H1 (cell line): ENCODE measurements around the gene CEBPB. TPM values are rescaled to one million over a fixed set of nuclear protein-coding genes. Genes with fewer than 3 reads are reported as not detected.

Experiments
- CTCF ChIA-PET: fragments of 300-600 bp; sonication (Branson Sonifier 250); formaldehyde crosslinking; loops from one replicate; lab custom pipeline; 2021; ENCODE audit not compliant: partially characterized antibody; lab: Charles Lee
- POLR2A ChIA-PET: fragments of 300-600 bp; sonication (Branson Sonifier 250); formaldehyde crosslinking; loops from one replicate; lab custom pipeline; 2021; ENCODE audit warnings: inconsistent platforms; ENCODE audit not compliant: partially characterized antibody; lab: Charles Lee
- DNase-seq, 2 experiments: peaks; one replicate each; pipeline versions ENCODE4 v3.0.0 to v3.0.0-alpha.2; 2010 to 2022; ENCODE audit warnings: low spot score in 2 of 2, low read depth in 1 of 2, mixed read lengths in 1 of 2
- FAIRE-seq: peaks from 2 replicates; lab custom pipeline; 2011; peaks lifted over from hg19 to GRCh38; lab: Jason Lieb, UNC
- H2AFZ ChIP-seq: 2 replicates; pipeline ENCODE4 v1.8.1; 2012; ENCODE audit warnings: low read length, inconsistent platforms
- H2AK5ac ChIP-seq: 2 replicates; pipeline ENCODE4 v1.6.1; 2013; ENCODE audit warnings: low read depth, low read length
- H2BK120ac ChIP-seq: replicated peaks from 2 replicates; pipeline ENCODE3; 2013; ENCODE audit warnings: low read depth, low read length, inconsistent platforms
- H2BK12ac ChIP-seq: 2 replicates; pipeline ENCODE4 v1.6.1; 2013; ENCODE audit warnings: low read depth, low read length
- H2BK15ac ChIP-seq: 2 replicates; pipeline ENCODE4 v1.6.1; 2013; ENCODE audit warnings: low read length
- H2BK20ac ChIP-seq: 2 replicates; pipeline ENCODE4 v1.6.1; 2013; ENCODE audit warnings: low read length
- H2BK5ac ChIP-seq: 2 replicates; pipeline ENCODE4 v1.6.1; 2013; ENCODE audit warnings: low read depth, low read length
- H3K14ac ChIP-seq: 2 replicates; pipeline ENCODE4 v1.6.1; 2013; ENCODE audit warnings: inconsistent platforms; ENCODE audit not compliant: insufficient read length
- H3K18ac ChIP-seq: 2 replicates; pipeline ENCODE4 v1.6.1; 2013; ENCODE audit warnings: low read length; ENCODE audit errors: extremely low read depth
- H3K23ac ChIP-seq: 2 replicates; pipeline ENCODE4 v1.6.1; 2013; ENCODE audit warnings: inconsistent platforms; ENCODE audit not compliant: insufficient read length
- H3K23me2 ChIP-seq: 2 replicates; pipeline ENCODE4 v1.6.1; 2013; ENCODE audit warnings: low read depth, low read length
- H3K27ac ChIP-seq: 2 replicates; pipeline ENCODE4 v1.6.1; 2011; ENCODE audit warnings: low read depth, low read length, inconsistent platforms
- H3K27me3 ChIP-seq, 4 experiments: replicated peaks in 1 of 4; 1 replicate in 1 of 4; 2 replicates in 3 of 4; pipeline versions ENCODE4 v1.6.1 to v1.8.1; 2011 to 2013; ENCODE audit warnings: low read length in 3 of 4, mild to moderate bottlenecking in 3 of 4, inconsistent platforms in 2 of 4, mixed read lengths in 2 of 4, moderate library complexity in 1 of 4; ENCODE audit not compliant: control insufficient read depth in 3 of 4, insufficient read depth in 3 of 4; ENCODE audit errors: extremely low read depth in 1 of 4
- H3K36me3 ChIP-seq, 4 experiments: 2 replicates each; pipeline versions ENCODE4 v1.6.1 to v1.8.1; 2011 to 2013; ENCODE audit warnings: mild to moderate bottlenecking in 4 of 4, low read length in 3 of 4, moderate library complexity in 2 of 4, control low read depth in 1 of 4, inconsistent platforms in 1 of 4; ENCODE audit not compliant: insufficient read depth in 4 of 4, control insufficient read depth in 2 of 4
- H3K4ac ChIP-seq: replicated peaks from 2 replicates; pipeline ENCODE3; 2013; ENCODE audit warnings: low read length, low read depth, mixed read lengths, inconsistent platforms; ENCODE audit not compliant: insufficient read length
- H3K4me1 ChIP-seq, 4 experiments: replicated peaks in 1 of 4; 1 replicate in 1 of 4; 2 replicates in 3 of 4; pipeline versions ENCODE4 v1.6.1 to v1.8.1; 2011 to 2013; ENCODE audit warnings: low read length in 3 of 4, inconsistent platforms in 2 of 4, mixed read lengths in 1 of 4; ENCODE audit not compliant: insufficient read depth in 4 of 4, control insufficient read depth in 3 of 4
- H3K4me2 ChIP-seq, 2 experiments: 2 replicates each; pipeline versions ENCODE4 v1.6.1 to v1.8.1; 2011 to 2013; ENCODE audit warnings: low read depth in 2 of 2, low read length in 2 of 2, control low read depth in 1 of 2, inconsistent platforms in 1 of 2, mild to moderate bottlenecking in 1 of 2; ENCODE audit not compliant: insufficient read depth in 1 of 2
- H3K4me3 ChIP-seq, 4 experiments: fragments of 200-600, 300-600 bp in 1 of 4; sonication (generic), shearing (Covaris generic), sonication (Bioruptor Twin) in 1 of 4; 2 replicates each; pipeline versions ENCODE4 v1.5.1 to v1.8.1; 2011 to 2016; ENCODE audit warnings: low read length in 4 of 4, low read depth in 3 of 4, control low read depth in 2 of 4, inconsistent platforms in 2 of 4, mild to moderate bottlenecking in 2 of 4, mixed read lengths in 1 of 4, moderate library complexity in 1 of 4; ENCODE audit not compliant: insufficient read depth in 2 of 4; ENCODE audit errors: extremely low read depth in 1 of 4
- H3K56ac ChIP-seq: replicated peaks from 2 replicates; pipeline ENCODE3; 2013; ENCODE audit warnings: low read depth, mild to moderate bottlenecking, mixed read lengths, low read length, inconsistent platforms; ENCODE audit not compliant: insufficient read length
- H3K79me1 ChIP-seq: 2 replicates; pipeline ENCODE4 v1.6.1; 2013; ENCODE audit warnings: low read depth, low read length, control low read depth
- H3K79me2 ChIP-seq, 2 experiments: 2 replicates each; pipeline versions ENCODE4 v1.6.1 to v1.8.1; 2012 to 2013; ENCODE audit warnings: low read length in 2 of 2, mild to moderate bottlenecking in 2 of 2, inconsistent platforms in 1 of 2; ENCODE audit not compliant: insufficient read depth in 2 of 2, control insufficient read depth in 1 of 2
- H3K9ac ChIP-seq, 4 experiments: replicated peaks in 1 of 4; 1 replicate in 1 of 4; 2 replicates in 3 of 4; pipeline versions ENCODE4 v1.6.1 to v1.8.1; 2011 to 2013; ENCODE audit warnings: low read depth in 3 of 4, low read length in 3 of 4, control low read depth in 2 of 4, mild to moderate bottlenecking in 2 of 4, moderate library complexity in 2 of 4, inconsistent platforms in 1 of 4; ENCODE audit errors: extremely low read depth in 1 of 4
- H3K9me3 ChIP-seq, 2 experiments: 2 replicates each; pipeline versions ENCODE4 v1.6.1 to v1.8.1; 2012 to 2013; ENCODE audit warnings: mild to moderate bottlenecking in 2 of 2, moderate library complexity in 2 of 2, control low read depth in 1 of 2, inconsistent platforms in 1 of 2, low read depth in 1 of 2, low read length in 1 of 2, mixed read lengths in 1 of 2; ENCODE audit not compliant: insufficient read depth in 2 of 2
- H4K20me1 ChIP-seq, 2 experiments: replicated peaks in 1 of 2; 2 replicates each; pipeline versions ENCODE3 to v1.8.1; 2011 to 2013; ENCODE audit warnings: inconsistent platforms in 2 of 2, low read length in 2 of 2, mild to moderate bottlenecking in 1 of 2; ENCODE audit not compliant: insufficient read depth in 2 of 2, control insufficient read depth in 1 of 2
- H4K5ac ChIP-seq: 2 replicates; pipeline ENCODE4 v1.6.1; 2013; ENCODE audit warnings: low read length, low read depth, mixed read lengths, inconsistent platforms; ENCODE audit not compliant: insufficient read length
- H4K8ac ChIP-seq: 2 replicates; pipeline ENCODE4 v1.8.0; 2013; ENCODE audit warnings: mild to moderate bottlenecking, moderate library complexity, low read length, inconsistent platforms; ENCODE audit not compliant: insufficient read depth; ENCODE audit errors: extremely low read depth
- H4K91ac ChIP-seq: replicated peaks from 2 replicates; pipeline ENCODE3; 2013; ENCODE audit warnings: low read length, mixed read lengths, inconsistent platforms; ENCODE audit not compliant: insufficient read length
- HDAC2 ChIP-seq, 2 experiments: fragments of 300-600 bp in 1 of 2; sonication (generic) in 1 of 2; IDR thresholded peaks; 2 replicates each; pipeline ENCODE4 v1.6.1; 2011 to 2012; ENCODE audit warnings: low read depth in 2 of 2, low read length in 2 of 2, mild to moderate bottlenecking in 2 of 2, moderate library complexity in 2 of 2, borderline replicate concordance in 1 of 2, inconsistent platforms in 1 of 2
- JUND ChIP-seq: IDR thresholded peaks from 2 replicates; pipeline ENCODE4 v1.6.1; 2011; ENCODE audit warnings: mild to moderate bottlenecking, improper control_type of control experiment, low read length
- NANOG ChIP-seq: IDR thresholded peaks from 2 replicates; pipeline ENCODE4 v1.6.1; 2011; ENCODE audit warnings: low read length, low read depth, mild to moderate bottlenecking, inconsistent platforms; ENCODE audit not compliant: insufficient read depth, poor library complexity, severe bottlenecking
- PHF8 ChIP-seq: fragments of 200-600 bp; sonication (generic); conservative IDR thresholded peaks from 2 replicates; pipeline ENCODE4 v1.7.1; 2012; ENCODE audit warnings: low read depth, mild to moderate bottlenecking, inconsistent platforms, low read length, moderate library complexity
- POLR2A ChIP-seq, 2 experiments: IDR thresholded peaks; 1 replicate in 1 of 2; 2 replicates in 1 of 2; pipeline ENCODE4 v1.6.1; 2011; ENCODE audit warnings: low read depth in 2 of 2, low read length in 2 of 2, mild to moderate bottlenecking in 2 of 2; ENCODE audit errors: control extremely low read depth in 1 of 2
- WGBS, 2 experiments: shearing (Covaris generic) in 1 of 2; methylation state at CpG; one replicate each; pipeline versions ENCODE4 v1.1.6 to v1.1.7; 2013 to 2015; ENCODE audit warnings: low lambda C conversion rate in 2 of 2, mixed read lengths in 2 of 2, inconsistent platforms in 1 of 2, low coverage in 1 of 2, missing lambda C conversion rate in 1 of 2; ENCODE audit not compliant: insufficient replicate concordance in 2 of 2, insufficient coverage in 1 of 2, insufficient read length in 1 of 2; ENCODE audit errors: extremely low coverage in 1 of 2, missing lambda C conversion rate in 1 of 2; 5-methylcytosine and 5-hydroxymethylcytosine counted together
- polyA plus RNA-seq, 7 experiments: library from polyadenylated mRNA; depleted of rRNA in 3 of 7; stranded (reverse) in 5 of 7; unstranded in 2 of 7; fragments of >200 nt in 5 of 7; fragments of 200-250 nt in 2 of 7; gene quantifications; 1 replicate in 5 of 7; 2 replicates in 1 of 7; 4 replicates in 1 of 7; pipeline versions ENCODE4 v1.2.1 to v1.2.3, GENCODE V29; 2011 to 2013; ENCODE audit warnings: missing spikeins in 2 of 7, mixed read lengths in 2 of 7
- total RNA-seq: library from RNA; stranded (reverse); fragmentation: NEBNext Ultra II Directional; extraction: Animal tissue kit (Norgen Biotek cat#: 25700); gene quantifications from 2 replicates; pipeline ENCODE4 v1.2.1, GENCODE V29; 2021

CEBPB gene
- total and polyA plus RNA-seq, 2 of the 8 experiments (the other 6 are each of a cell fraction or from before 2014, with no cell fraction given): 7.1 to 24.1 TPM

DNA sequence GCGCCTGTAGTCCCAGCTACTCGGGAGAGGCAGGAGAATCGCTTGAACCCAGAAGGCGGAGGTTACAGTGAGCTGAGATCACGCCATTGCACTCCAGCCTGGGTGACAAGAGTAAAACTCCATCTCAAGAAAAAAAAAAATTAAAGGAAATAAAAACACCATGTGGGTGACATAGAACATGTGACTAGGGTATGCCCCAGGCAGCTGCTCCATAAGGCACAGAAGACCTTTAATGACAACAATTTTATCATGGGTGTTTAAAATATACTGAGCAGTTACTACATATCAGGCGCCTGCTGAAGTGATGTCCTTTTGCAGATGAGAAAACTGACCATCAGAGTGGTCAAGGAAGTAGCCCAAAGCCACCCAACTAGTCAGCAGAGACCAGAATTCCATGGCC lies 45.1 kb upstream of the CEBPB start:
- Histone ChIP-seq H2AFZ (no peak overlapping the region), H2AK5ac (no peak overlapping the region), H3K4ac (no peak overlapping the region), H3K18ac (no peak overlapping the region), H3K23ac (no peak overlapping the region), H2BK15ac (no peak overlapping the region), H4K91ac (no peak overlapping the region), H3K23me2 (no peaks in the 10 kb centered on the region), H4K20me1 (peaks cover 15 to 28% of the 10 kb centered on the region in 2 experiments), H3K4me2 (no peak overlapping the region), H3K27me3 (no peaks in the 10 kb centered on the region), H3K56ac (no peak overlapping the region), H2BK12ac (no peak overlapping the region), H3K27ac (no peak overlapping the region), H4K5ac (no peak overlapping the region), H3K4me3 (no peak overlapping the region), H3K14ac (no peak overlapping the region), H3K36me3 (peaks cover 0 to 35% (median 9%) of the 10 kb centered on the region in 4 experiments; a peak in 4 of 8 replicates), H2BK20ac (no peak overlapping the region), H3K9me3 (no peaks in the 10 kb centered on the region), H4K8ac (no peak overlapping the region), H2BK120ac (no peak overlapping the region), H3K79me2 (peaks cover 0 to 67% of the 10 kb centered on the region in 2 experiments; a peak in 2 of 4 replicates), H3K4me1 (peaks cover 7 to 19% (median 15%) of the 10 kb centered on the region in 4 experiments), H2BK5ac (no peak overlapping the region), H3K79me1 (peaks cover 28% of the 10 kb centered on the region), H3K9ac (no peak overlapping the region)
- WGBS, 2 experiments: 97% methylated on average over 6 of the region's 6 CpGs; no CpG with 5 or more reads in 1 of the 2 experiments
- DNase-seq (no peak), FAIRE-seq (no peak)
- CTCF ChIA-PET: interaction anchor here (0.6 to 1.4 kb wide), 6 partner anchors 11 to 428 kb away, joined by 3 read pairs; no protein-coding TSS in a partner anchor
- TF ChIP-seq HDAC2 (IDR thresholded peaks at IDR 0.05; ENCODE audit: borderline replicate concordance in 1 of 2, low read depth in 2 of 2, low read length in 2 of 2) (no peak), JUND (no peak), PHF8 (no peak), NANOG (no peak), POLR2A (IDR thresholded peaks at IDR 0.05; ENCODE audit: control extremely low read depth in 1 of 2, low read depth in 2 of 2, low read length in 2 of 2) (no peak)
- POLR2A ChIA-PET: interaction anchor here (2.4 kb wide), 1 partner anchor 24 kb away, joined by 8 read pairs; no protein-coding TSS in a partner anchor
